ENCODE results near the gene SH3BP5.

The SH3BP5 gene

DNA sequence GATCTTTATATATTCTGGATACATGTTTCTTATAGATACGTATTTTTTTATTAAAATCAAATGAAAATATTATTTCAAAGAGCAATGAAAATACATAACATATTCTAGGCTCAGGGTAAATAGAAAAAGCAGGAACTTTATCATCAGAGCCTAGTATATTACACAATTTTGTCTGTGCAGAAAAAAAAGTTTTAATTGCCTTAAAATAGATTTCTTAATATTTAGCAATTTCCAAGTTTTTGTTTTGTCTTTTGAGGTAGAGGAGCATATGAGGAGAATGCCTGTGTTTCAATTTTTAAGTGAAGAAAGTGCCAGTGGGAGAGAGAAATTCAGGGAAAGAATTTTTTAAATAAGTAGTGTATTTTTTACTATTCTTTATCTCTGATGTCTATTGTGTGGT is 115.9 kb downstream of the SH3BP5 start:
- no peak for DNase-seq (ENCODE audit: low read depth)
- no peak overlapping the region for H3K4me3 ChIP-seq (ENCODE audit: low read depth, low read length)
- TF ChIP-seq POLR2A (IDR thresholded peaks at IDR 0.05; ENCODE audit: extremely low read depth, insufficient read length) (no peak), MYC (IDR thresholded peaks at IDR 0.05; ENCODE audit: low read depth, low read length) (no peak)
- TF ChIP-seq, protein P1, sequence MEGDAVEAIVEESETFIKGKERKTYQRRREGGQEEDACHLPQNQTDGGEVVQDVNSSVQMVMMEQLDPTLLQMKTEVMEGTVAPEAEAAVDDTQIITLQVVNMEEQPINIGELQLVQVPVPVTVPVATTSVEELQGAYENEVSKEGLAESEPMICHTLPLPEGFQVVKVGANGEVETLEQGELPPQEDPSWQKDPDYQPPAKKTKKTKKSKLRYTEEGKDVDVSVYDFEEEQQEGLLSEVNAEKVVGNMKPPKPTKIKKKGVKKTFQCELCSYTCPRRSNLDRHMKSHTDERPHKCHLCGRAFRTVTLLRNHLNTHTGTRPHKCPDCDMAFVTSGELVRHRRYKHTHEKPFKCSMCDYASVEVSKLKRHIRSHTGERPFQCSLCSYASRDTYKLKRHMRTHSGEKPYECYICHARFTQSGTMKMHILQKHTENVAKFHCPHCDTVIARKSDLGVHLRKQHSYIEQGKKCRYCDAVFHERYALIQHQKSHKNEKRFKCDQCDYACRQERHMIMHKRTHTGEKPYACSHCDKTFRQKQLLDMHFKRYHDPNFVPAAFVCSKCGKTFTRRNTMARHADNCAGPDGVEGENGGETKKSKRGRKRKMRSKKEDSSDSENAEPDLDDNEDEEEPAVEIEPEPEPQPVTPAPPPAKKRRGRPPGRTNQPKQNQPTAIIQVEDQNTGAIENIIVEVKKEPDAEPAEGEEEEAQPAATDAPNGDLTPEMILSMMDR (IDR thresholded peaks at IDR 0.05; ENCODE audit: low read depth, low read length), result no peak
- TF ChIP-seq, protein P2, sequence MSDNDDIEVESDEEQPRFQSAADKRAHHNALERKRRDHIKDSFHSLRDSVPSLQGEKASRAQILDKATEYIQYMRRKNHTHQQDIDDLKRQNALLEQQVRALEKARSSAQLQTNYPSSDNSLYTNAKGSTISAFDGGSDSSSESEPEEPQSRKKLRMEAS (IDR thresholded peaks at IDR 0.05; ENCODE audit: low read depth, low read length), result no peak

DNA sequence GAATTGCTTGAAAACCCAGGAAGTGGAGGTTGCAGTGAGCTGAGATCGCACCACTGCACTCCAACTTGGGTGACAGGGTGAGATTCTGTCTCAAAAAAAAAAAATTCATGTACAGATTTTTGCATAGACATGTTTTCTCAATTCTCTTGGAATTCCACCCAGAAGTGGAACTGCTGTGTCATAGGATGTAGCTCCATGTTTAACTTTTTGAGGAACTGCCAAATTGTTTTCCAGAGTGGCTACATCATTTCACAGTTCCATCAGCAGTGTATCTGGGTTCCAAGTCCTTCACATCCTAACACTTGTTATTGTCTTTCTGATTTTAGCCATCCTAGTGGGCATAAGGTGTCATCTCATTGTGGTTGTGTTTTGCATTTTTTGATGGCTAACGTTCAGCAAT is 116.4 kb downstream of the SH3BP5 start:
- TF ChIP-seq, protein P1 (IDR thresholded peaks at IDR 0.05; ENCODE audit: low read depth, low read length), result no peak
- no peak for DNase-seq (ENCODE audit: low read depth)
- H3K4me3 ChIP-seq (ENCODE audit: low read depth, low read length), result no peak overlapping the region

DNA sequence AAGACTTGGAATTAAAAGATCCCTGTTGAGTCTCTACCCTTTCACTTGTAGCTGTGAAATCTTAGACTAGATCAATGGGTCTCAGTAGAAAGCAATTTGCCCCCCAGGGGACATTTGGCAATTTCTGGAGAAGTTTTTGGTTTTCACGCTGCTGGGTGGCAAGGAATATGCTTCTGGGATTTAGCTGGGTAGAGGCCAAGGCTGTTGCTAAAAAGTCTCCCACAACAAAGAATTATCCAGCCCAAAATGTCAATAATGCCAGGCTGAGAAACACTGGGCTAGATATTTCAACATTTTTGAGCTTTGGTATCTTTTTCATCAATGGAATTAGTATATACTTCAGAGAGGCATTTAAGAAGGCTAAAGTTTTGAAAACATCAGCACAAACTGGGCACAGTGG is 117.6 kb downstream of the SH3BP5 start:
- H3K4me3 ChIP-seq (ENCODE audit: low read depth, low read length), result no peak overlapping the region
- DNase-seq (ENCODE audit: low read depth), result no peak
- TF ChIP-seq POLR2A (IDR thresholded peaks at IDR 0.05; ENCODE audit: extremely low read depth, insufficient read length) (no peak), MYC (IDR thresholded peaks at IDR 0.05; ENCODE audit: low read depth, low read length) (no peak)
- TF ChIP-seq, protein P2 (IDR thresholded peaks at IDR 0.05; ENCODE audit: low read depth, low read length), result no peak
- TF ChIP-seq, protein P1 (IDR thresholded peaks at IDR 0.05; ENCODE audit: low read depth, low read length), result no peak

DNA sequence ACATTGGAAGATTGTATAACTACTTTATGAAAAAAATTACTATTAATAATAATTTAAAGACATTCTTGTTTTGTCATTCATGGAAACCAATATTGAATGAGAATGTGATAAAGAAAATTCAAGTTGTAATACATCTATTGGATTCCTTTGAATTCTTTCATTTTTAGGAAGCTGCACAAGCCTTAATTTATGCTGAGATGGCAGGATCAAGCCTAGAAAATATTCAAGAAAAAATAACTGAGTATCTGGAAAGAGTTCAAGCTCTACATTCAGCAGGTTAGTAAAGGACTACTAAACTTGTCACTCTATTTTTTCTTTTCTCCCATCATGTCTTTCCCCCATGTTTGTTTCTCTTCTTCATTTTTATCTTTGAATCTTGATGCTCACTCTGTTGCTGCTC is 120.4 kb downstream of the SH3BP5 start:
- TF ChIP-seq, protein P2 (IDR thresholded peaks at IDR 0.05; ENCODE audit: low read depth, low read length), result no peak
- H3K4me3 ChIP-seq (ENCODE audit: low read depth, low read length), result no peak overlapping the region
- DNase-seq (ENCODE audit: low read depth), result no peak

DNA sequence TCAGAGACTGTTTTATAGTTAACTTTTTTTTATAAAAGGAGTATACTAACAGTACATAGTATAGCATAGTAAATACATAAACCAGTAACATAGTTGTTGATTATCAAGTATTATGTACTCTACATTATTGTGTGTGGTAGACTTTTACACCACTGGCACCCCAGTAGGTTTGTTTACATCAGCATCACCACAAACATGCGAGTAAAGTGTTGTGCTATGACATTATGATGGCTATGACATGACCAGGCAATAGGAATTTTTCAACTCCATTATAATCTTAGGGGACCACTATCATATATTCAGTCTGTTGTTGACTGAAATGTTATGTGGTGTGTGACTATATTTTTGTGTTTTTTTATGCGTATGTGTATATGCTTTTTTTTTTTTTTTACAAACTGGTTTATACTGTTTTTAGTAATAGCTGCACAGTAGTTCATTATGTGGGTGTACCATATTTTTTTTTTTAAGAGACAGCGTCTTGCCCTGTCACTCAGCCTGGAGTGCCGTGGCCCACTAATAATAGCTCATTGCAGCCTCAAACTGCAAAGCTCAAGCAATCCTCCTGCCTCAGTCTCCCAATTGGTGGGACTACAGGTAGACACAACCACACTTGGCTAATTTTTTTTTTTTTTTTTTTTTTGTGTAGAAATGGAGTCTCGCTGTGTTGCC is 124.4 kb downstream of the SH3BP5 start:
- no peak for DNase-seq (ENCODE audit: low read depth)
- TF ChIP-seq, protein P1 (IDR thresholded peaks at IDR 0.05; ENCODE audit: low read depth, low read length), result no peak
- TF ChIP-seq, protein P2 (IDR thresholded peaks at IDR 0.05; ENCODE audit: low read depth, low read length), result no peak
- no peak for TF ChIP-seq POLR2A (IDR thresholded peaks at IDR 0.05; ENCODE audit: extremely low read depth, insufficient read length)
- TF ChIP-seq MYC (IDR thresholded peaks at IDR 0.05; ENCODE audit: low read depth, low read length), result no peak
- H3K4me3 ChIP-seq (ENCODE audit: low read depth, low read length), result peak overlapping the region; percentile 94

DNA sequence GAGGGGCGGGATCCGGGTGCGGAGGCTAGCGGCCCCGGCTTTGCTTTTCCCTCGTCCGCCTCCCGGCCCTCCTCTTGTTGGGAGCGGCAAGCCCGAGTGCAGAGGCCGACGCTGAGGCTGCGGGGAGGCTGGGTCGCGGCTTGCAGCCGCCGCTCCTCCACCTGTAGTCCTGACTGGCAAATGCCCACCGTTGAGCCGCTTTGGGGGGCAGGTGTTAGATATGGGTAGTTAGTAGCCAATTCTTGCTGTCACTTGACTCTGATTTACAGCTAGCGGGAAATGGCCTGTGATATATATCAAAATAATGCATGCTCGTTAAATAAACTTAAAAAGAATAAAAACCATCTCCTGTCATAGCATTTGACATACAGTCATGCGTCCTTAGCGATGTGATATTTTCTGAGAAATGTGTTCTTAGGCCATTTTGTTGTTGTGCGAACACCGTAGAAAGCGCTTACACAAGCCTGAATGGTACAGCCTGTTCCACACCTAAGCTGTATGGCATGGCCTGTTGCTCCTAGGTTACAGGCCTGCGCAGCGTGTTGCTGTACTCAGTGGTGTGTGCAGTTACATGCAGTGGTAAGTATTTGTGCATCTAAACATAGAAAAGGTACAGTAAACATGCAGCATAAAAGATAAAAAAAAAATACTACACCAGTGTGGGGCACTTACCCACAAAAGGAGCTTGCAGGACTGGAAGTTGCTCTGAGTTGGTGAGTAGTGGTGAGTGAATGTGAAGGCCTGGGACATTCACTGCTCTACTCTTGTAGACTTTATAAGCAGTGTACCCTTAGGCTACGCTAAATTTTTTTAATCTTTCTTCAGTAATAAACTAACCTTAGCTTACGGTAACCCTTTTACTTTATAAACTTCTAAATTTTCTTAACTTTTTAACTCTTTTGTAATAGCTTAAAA is 125.5 kb downstream of the SH3BP5 start:
- DNase-seq (ENCODE audit: low read depth), result peak; percentile 66
- TF ChIP-seq POLR2A (IDR thresholded peaks at IDR 0.05; ENCODE audit: extremely low read depth, insufficient read length), result no peak
- TF ChIP-seq, protein P2 (IDR thresholded peaks at IDR 0.05; ENCODE audit: low read depth, low read length), result no peak
- TF ChIP-seq, protein P1 (IDR thresholded peaks at IDR 0.05; ENCODE audit: low read depth, low read length), result no peak
- TF ChIP-seq MYC (IDR thresholded peaks at IDR 0.05; ENCODE audit: low read depth, low read length), result no peak
- H3K4me3 ChIP-seq (ENCODE audit: low read depth, low read length), result peak overlapping the region; percentile 94
